ENCODE data around the gene SELENOM. TPM values are rescaled to one million over a fixed set of nuclear protein-coding genes. Genes with fewer than 3 reads are reported as not detected.

SELENOM gene
- total and polyA plus RNA-seq, 2 of the 8 experiments (the other 6 are each of a cell fraction or from before 2014, with no cell fraction given) = 22.7 to 40.0 TPM

DNA sequence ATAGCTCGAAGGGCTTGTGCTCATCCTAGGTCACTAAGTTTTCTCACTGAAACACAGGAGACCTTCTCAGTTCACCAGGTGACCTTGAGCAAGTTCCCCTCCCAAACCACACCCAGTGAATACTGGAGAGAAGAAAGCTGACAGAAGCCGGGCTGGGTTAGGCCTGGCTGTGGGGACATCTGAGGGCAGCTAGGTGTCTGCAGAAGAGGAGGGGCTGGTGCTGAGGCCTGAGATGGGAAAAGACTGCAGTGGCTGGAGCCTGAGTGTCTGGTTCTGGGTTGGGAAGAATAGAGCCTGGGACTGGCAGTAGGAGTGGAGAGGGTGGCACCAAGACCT lies 14.8 kb upstream of the SELENOM start:
- peak overlapping the region in 1 of 2 experiments; percentile 51; a peak in 1 of 4 replicates for H3K4me2 ChIP-seq (ENCODE audit: insufficient read depth in 1 of 2, low read depth in 2 of 2, low read length in 2 of 2)
- WGBS, 2 experiments (ENCODE audit: extremely low coverage in 1 of 2, insufficient coverage in 1 of 2, insufficient read length in 1 of 2, insufficient replicate concordance in 2 of 2, low coverage in 1 of 2, low lambda C conversion rate in 2 of 2, missing lambda C conversion rate in 1 of 2) = 81% methylated on average over 2 of the region's 2 CpGs; no CpG with 5 or more reads in 1 of the 2 experiments

More for the DNA sequence above, 14.8 kb upstream of the SELENOM start:
- Histone ChIP-seq H3K56ac (replicated peaks; ENCODE audit: insufficient read length, low read depth, low read length) (no peak overlapping the region), H2BK5ac (ENCODE audit: low read depth, low read length) (no peak overlapping the region), H3K79me2 (ENCODE audit: control insufficient read depth in 1 of 2, insufficient read depth in 2 of 2, low read length in 2 of 2) (no peaks in the 10 kb centered on the region), H4K8ac (ENCODE audit: extremely low read depth, insufficient read depth, low read length) (no peak overlapping the region), H3K4me1 (replicated peaks in 1 of 4; ENCODE audit: control insufficient read depth in 3 of 4, insufficient read depth in 4 of 4, low read length in 3 of 4) (peaks cover 0 to 18% (median 7%) of the 10 kb centered on the region in 4 experiments; a peak in 6 of 7 replicates), H3K9me3 (ENCODE audit: insufficient read depth in 2 of 2, low read depth in 1 of 2, low read length in 1 of 2) (no peaks in the 10 kb centered on the region), H4K91ac (replicated peaks; ENCODE audit: insufficient read length, low read length) (no peak overlapping the region), H3K4me3 (ENCODE audit: extremely low read depth in 1 of 4, insufficient read depth in 2 of 4, low read depth in 3 of 4, low read length in 4 of 4) (no peak overlapping the region), H2AK5ac (ENCODE audit: low read depth, low read length) (0 out of 2 replicates have a peak overlapping the region, but pooled peaks have one; percentile 75), H4K20me1 (replicated peaks in 1 of 2; ENCODE audit: control insufficient read depth in 1 of 2, insufficient read depth in 2 of 2, low read length in 2 of 2) (no peaks in the 10 kb centered on the region), H3K18ac (ENCODE audit: extremely low read depth, low read length) (no peak overlapping the region), H2BK20ac (ENCODE audit: low read length) (no peak overlapping the region), H4K5ac (ENCODE audit: insufficient read length, low read depth, low read length) (no peak overlapping the region), H3K9ac (replicated peaks in 1 of 4; ENCODE audit: extremely low read depth in 1 of 4, low read depth in 3 of 4, low read length in 3 of 4) (no peak overlapping the region), H3K79me1 (ENCODE audit: low read depth, low read length) (no peaks in the 10 kb centered on the region), H3K36me3 (ENCODE audit: control insufficient read depth in 2 of 4, insufficient read depth in 4 of 4, low read length in 3 of 4) (no peaks in the 10 kb centered on the region), H3K23me2 (ENCODE audit: low read depth, low read length) (no peaks in the 10 kb centered on the region; the same call in 1 of the 2 replicates), H3K4ac (replicated peaks; ENCODE audit: insufficient read length, low read depth, low read length) (no peak overlapping the region), H3K23ac (ENCODE audit: insufficient read length) (no peak overlapping the region), H2BK15ac (ENCODE audit: low read length) (0 out of 2 replicates have a peak overlapping the region, but pooled peaks have one; percentile 98), H2AFZ (ENCODE audit: low read length) (no peak overlapping the region), H2BK120ac (replicated peaks; ENCODE audit: low read depth, low read length) (no peak overlapping the region), H3K27me3 (replicated peaks in 1 of 4; ENCODE audit: control insufficient read depth in 3 of 4, extremely low read depth in 1 of 4, insufficient read depth in 3 of 4, low read length in 3 of 4) (no peaks in the 10 kb centered on the region; a peak in 1 of 7 replicates), H2BK12ac (ENCODE audit: low read depth, low read length) (0 out of 2 replicates have a peak overlapping the region, but pooled peaks have one; percentile 76), H3K27ac (ENCODE audit: low read depth, low read length) (no peak overlapping the region), H3K14ac (ENCODE audit: insufficient read length) (no peak overlapping the region)
- DNase-seq (ENCODE audit: low read depth in 1 of 2, low spot score in 2 of 2) (no peak), FAIRE-seq (no peak)
- POLR2A ChIA-PET (ENCODE audit: partially characterized antibody) = interaction anchor here (0.8 to 1.8 kb wide), 3 partner anchors 13 to 37 kb away, joined by 5 to 9 read pairs (median 5); no protein-coding TSS in a partner anchor
- CTCF ChIA-PET (ENCODE audit: partially characterized antibody) = interaction anchor here (0.7 to 2.0 kb wide), 8 partner anchors 9 to 33 kb away, joined by 3 to 10 read pairs (median 3); partner anchors contain the start of gene SELENOM
- no peak for TF ChIP-seq HDAC2 (IDR thresholded peaks at IDR 0.05; ENCODE audit: borderline replicate concordance in 1 of 2, low read depth in 2 of 2, low read length in 2 of 2)
- TF ChIP-seq POLR2A (IDR thresholded peaks at IDR 0.05; ENCODE audit: control extremely low read depth in 1 of 2, low read depth in 2 of 2, low read length in 2 of 2) = no peak
- TF ChIP-seq, protein P1, sequence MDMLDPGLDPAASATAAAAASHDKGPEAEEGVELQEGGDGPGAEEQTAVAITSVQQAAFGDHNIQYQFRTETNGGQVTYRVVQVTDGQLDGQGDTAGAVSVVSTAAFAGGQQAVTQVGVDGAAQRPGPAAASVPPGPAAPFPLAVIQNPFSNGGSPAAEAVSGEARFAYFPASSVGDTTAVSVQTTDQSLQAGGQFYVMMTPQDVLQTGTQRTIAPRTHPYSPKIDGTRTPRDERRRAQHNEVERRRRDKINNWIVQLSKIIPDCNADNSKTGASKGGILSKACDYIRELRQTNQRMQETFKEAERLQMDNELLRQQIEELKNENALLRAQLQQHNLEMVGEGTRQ (IDR thresholded peaks at IDR 0.05; ENCODE audit: low read length) = no peak
- no peak for TF ChIP-seq CREB1 (IDR thresholded peaks at IDR 0.05)
- no peak for TF ChIP-seq BACH1 (IDR thresholded peaks at IDR 0.05; ENCODE audit: low read length)
